ENCODE results near the gene GSTO1.
"Not testable (repeated sequence)": the region's sequence is repeated elsewhere in the genome, so short reads cannot be mapped to it uniquely, and the experiment has no call there.

Gene GSTO1

DNA sequence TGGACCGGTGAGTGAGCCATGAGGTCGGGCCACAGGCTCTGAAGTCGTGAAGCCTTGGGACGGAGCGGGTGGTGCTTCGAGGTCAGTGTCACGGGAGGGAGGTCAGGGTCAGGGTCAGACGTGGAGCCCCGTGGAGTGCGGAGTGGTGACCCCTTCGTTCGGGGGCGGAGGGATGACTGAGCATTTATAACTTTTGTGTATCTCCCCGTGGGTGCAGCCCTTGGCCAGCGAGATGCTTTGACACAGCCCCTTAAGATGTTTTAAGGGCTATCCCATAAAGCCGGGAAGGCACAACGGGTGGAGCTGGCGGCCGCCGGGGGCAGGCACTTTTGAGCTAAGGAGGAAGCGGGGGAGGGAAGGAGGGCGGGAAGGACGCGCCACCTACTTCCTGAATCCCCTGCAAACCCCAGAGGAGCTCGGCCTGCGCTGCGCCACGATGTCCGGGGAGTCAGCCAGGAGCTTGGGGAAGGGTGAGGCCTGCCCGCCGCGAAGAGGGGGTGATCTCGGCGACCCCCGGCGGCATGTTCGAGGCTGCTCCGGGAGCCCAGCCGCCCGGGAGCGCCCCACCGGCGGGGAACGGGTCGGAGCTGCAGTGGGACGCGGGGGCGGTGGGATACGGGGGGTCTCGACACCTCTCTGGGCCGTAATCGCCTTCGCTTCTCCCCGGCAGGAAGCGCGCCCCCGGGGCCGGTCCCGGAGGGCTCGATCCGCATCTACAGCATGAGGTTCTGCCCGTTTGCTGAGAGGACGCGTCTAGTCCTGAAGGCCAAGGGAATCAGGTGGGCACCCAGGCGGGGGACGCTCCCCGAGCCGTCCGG, at the start of gene GSTO1:
TSS of gene GSTO1 (plus strand) at position 400 of the 818 bp plus-strand sequence. CDS start at position 437, 37 bp downstream.
- FAIRE-seq, result no peak

DNA sequence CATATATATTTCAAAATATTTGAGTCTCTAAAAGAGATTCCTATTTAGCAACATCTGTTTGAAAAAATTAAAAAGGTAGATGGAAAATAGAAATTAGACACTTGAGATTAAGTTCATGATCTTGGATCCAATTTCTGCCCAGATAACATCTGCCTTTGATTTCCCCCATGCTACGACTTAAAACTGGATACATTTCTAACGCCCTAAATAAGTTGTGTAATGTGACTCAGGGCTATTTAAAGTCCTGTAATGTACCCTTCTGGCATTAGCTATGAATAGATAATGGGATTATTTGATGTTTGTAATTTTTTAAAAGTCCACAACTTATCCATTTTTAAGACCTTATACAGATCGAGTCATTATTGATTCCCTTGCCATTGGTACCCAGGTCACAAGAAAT, 46.0 kb upstream of the GSTO1 start:
- FAIRE-seq, result no peak

GRCh38 chr10:104209575-104210198, 45.0 kb upstream of the GSTO1 start:
- peak; percentile 58 for FAIRE-seq

DNA sequence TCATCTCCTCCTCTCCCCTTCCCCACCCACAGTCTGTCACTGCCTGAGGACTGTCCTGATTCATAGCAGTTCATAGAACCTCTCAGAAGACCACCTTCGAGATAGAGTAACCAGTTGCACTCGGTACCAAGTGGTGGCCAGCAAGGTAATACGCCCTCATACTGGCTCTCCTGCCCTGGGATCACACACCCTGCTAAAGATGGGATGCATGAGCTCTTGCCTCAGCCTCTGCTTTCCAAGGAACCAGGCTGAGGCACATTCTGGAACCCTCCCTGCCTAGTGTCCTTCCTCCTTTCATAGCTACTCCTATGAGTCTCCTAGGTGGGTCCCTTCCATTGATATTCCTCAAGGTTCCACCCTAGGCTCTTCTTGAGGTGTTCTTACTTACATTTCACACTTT, 38.1 kb upstream of the GSTO1 start:
- no peak for FAIRE-seq

DNA sequence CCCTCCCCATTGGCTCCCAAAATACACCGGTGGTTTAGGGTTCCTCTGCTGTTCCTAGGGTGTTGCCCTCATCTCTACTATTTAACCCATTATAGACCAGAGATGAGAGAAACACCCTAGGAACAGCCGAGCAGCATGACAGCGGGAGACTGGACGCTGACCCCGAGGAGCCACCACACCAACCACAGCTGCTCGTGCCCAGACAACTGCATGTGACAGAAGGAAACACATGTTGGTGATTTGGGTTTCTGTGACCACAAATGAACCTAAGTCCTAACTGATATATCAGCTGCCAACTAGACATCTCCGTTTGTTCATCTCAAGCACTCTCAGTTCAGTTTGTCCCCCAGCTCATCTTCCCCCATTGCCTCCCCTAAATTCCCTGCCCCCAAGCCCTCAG, 35.9 kb upstream of the GSTO1 start:
- no peak for FAIRE-seq

DNA sequence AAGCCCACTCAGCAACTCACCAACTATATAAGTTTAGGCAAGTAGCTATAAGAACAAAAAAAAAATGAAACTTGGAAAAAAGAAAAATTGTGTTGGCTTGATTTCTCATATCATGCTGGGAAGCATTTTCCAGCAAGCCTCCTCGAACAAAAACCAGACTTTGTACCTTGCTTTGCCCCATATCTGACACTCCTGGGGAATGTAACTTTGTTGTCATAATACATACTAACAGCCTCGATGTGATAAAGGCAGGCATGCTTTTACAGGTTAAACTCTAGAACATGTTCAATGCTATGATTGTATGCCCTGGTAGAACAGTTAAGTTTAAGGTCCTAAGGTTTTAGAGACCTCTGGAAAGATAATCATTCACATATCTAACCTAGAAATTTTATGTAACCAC, 34.2 kb upstream of the GSTO1 start:
- no peak for FAIRE-seq

- FAIRE-seq, result no peak
Measured at GRCh38 chr10:104223304-104223703, 31.4 kb upstream of the GSTO1 start.

GRCh38 chr10:104230490-104230889, 24.2 kb upstream of the GSTO1 start:
- no peak for FAIRE-seq

DNA sequence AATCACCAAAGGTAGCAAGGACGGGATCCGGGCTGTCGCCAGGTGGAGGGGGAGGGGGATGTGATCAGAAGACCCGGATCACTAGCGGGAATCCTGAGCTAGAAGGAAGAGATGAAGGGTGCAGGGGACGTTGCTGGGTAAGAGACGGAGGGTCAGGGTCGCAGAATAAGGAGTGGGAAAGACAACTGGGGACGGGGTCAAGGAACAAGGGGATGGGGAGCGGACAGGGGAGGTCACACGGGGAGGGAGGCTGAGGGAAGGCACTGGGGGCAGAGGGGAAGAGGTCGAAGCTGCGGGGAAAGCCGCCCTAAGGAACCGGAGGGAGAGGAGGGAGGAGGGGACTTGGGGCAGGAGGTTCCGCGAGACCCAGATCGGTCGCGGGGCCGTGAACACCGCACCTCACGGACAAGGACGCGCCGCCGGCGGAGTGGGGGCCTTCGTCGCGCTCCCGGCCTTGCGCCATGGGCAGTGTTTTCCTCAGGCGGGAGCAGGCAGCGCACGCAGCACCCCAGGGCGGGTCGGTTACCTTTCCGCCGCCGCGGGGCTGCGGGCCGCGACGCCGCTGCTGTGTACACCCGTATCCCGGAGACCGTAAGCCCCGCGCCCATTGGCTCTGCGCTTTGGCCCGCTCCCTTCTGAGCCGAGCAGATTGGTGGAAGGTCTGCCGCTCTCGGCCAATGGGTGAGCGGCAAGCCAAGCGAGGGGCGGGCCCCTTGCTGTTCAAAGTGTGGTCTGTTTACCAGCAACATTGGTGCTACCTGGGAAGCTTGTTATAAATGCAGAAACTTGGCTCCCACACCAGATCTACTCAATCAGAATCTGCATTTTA, 22.7 kb upstream of the GSTO1 start, which contains the start of gene CFAP43:
TSS of gene CFAP43 (minus strand) at position 581 of the 829 bp plus-strand sequence. CDS start at position 463, 118 bp downstream.
- peak; percentile 95 for FAIRE-seq

GRCh38 chr10:104232613-104233102, 22.0 kb upstream of the GSTO1 start:
- no peak for FAIRE-seq

- FAIRE-seq, result no peak
Measured at GRCh38 chr10:104233817-104234216, 20.9 kb upstream of the GSTO1 start.

GRCh38 chr10:104234934-104235333, 19.8 kb upstream of the GSTO1 start:
- no peak for FAIRE-seq

- no peak for FAIRE-seq
Measured at GRCh38 chr10:104235801-104236200, 18.9 kb upstream of the GSTO1 start.

DNA sequence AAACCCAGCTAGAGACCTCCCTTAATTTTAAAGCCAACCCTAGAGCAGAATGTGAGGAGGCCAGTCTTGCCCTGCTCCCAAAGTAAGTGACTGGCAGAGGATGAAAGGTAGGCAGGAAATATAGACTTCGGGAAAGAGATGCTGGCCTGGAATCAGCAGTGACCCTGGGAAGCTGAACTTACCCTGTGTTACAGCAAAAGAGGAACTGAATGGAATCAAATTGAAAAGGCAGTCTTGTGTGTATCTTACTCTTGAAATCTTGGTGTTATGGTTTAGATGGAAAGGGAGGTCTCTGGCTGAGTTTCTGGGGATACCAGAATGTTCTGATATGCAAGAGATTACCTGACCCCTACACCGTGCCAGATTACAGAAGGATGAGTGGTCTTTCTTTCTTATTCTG, 14.6 kb upstream of the GSTO1 start:
- no peak for FAIRE-seq

GRCh38 chr10:104242545-104242944, 12.1 kb upstream of the GSTO1 start:
- no peak for FAIRE-seq

- FAIRE-seq, result not testable (repeated sequence)
Measured at GRCh38 chr10:104243009-104243408, 11.7 kb upstream of the GSTO1 start.

DNA sequence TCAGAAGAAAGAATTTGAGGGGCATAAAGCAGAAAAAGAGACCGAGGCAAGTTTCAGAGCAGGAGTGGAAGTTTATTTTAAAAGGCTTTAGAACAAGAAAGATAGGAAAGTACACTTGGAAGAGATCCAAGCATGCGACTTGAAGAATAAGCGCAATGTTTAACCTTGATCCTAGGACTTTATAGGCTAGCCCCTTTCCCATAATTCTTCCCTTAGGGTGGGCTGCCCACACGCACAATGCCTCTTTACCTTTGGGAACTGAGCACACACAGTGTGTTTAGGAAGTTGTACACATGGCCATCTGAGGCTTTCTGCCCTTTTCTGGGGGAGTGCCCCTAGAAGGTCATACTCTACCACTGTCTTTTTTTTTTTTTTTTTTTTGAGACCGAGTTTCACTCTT, 11.2 kb upstream of the GSTO1 start:
- no peak for FAIRE-seq

- FAIRE-seq, result no peak
Measured at GRCh38 chr10:104245066-104245632, 9.5 kb upstream of the GSTO1 start.

- FAIRE-seq, result no peak
Measured at GRCh38 chr10:104246976-104247375, 7.7 kb upstream of the GSTO1 start.

- FAIRE-seq, result no peak
Measured at GRCh38 chr10:104247513-104248146, 7.1 kb upstream of the GSTO1 start.

DNA sequence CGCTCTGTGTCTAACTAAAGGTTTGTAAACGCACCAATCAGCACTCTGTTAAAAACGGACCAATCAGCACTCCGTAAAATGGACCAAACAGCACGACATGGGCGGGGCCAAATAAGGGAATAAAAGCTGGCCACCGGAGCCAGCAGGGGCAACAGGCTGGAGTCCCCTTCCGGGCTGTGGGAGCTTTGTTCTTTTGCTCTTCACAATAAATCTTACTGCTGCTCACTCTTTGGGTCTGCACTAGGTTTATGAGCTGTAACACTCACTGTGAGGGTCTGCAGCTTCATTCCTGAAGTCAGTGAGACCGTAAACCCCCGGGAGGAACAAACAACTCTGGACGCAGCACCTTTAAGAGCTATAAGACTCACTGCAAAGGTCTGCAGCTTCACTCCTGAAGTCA, 5.8 kb upstream of the GSTO1 start:
- not testable (repeated sequence) for FAIRE-seq

- no peak for FAIRE-seq
Measured at GRCh38 chr10:104250371-104250770, 4.3 kb upstream of the GSTO1 start.

All from endometrium (tissue), 2 donors.